Measurements from ENCODE around the gene ESPN.

ESPN gene

GRCh38 chr1:6466751-6467150 lies 42.2 kb downstream of the ESPN start:
- no peak for DNase-seq (ENCODE audit: low spot score)

GRCh38 chr1:6467224-6467623 lies 42.6 kb downstream of the ESPN start:
- DNase-seq (ENCODE audit: low spot score) = no peak

GRCh38 chr1:6467744-6468688 lies 43.4 kb downstream of the ESPN start:
- DNase-seq (ENCODE audit: low spot score) = no peak

- DNase-seq (ENCODE audit: low spot score) = no peak
Observed at GRCh38 chr1:6468729-6469461, 44.3 kb downstream of the ESPN start.

- no peak for DNase-seq (ENCODE audit: low spot score)
Observed at GRCh38 chr1:6470132-6471085, 45.8 kb downstream of the ESPN start.

GRCh38 chr1:6471086-6471969 lies 46.8 kb downstream of the ESPN start:
- DNase-seq (ENCODE audit: low spot score) = no peak

GRCh38 chr1:6471970-6472368 lies 47.4 kb downstream of the ESPN start:
- DNase-seq (ENCODE audit: low spot score) = no peak

GRCh38 chr1:6472391-6472790 lies 47.8 kb downstream of the ESPN start:
- no peak for DNase-seq (ENCODE audit: low spot score)

- no peak for DNase-seq (ENCODE audit: low spot score)
Observed at GRCh38 chr1:6473156-6473555, 48.6 kb downstream of the ESPN start.

GRCh38 chr1:6473974-6474814 lies 49.6 kb downstream of the ESPN start:
- no peak for DNase-seq (ENCODE audit: low spot score)

GRCh38 chr1:6474815-6475282 lies 50.3 kb downstream of the ESPN start:
- DNase-seq (ENCODE audit: low spot score) = no peak

GRCh38 chr1:6475381-6476133 lies 51.0 kb downstream of the ESPN start:
- DNase-seq (ENCODE audit: low spot score) = peak; percentile 63

GRCh38 chr1:6476483-6476882 lies 51.9 kb downstream of the ESPN start:
- DNase-seq (ENCODE audit: low spot score) = no peak

- DNase-seq (ENCODE audit: low spot score) = no peak
Observed at GRCh38 chr1:6477039-6477820, 52.7 kb downstream of the ESPN start.

GRCh38 chr1:6481820-6482219 lies 57.2 kb downstream of the ESPN start:
- no peak for DNase-seq (ENCODE audit: low spot score)

GRCh38 chr1:6483017-6483760 lies 58.6 kb downstream of the ESPN start:
- DNase-seq (ENCODE audit: low spot score) = peak; percentile 98

- no peak for DNase-seq (ENCODE audit: low spot score)
Observed at GRCh38 chr1:6483761-6484117, 59.2 kb downstream of the ESPN start.

GRCh38 chr1:6484826-6485167 lies 60.2 kb downstream of the ESPN start:
- no peak for DNase-seq (ENCODE audit: low spot score)
